H9 (cell line): ENCODE results near the gene ZMIZ1. TPM values are rescaled to one million over a fixed set of nuclear protein-coding genes. Genes with fewer than 3 reads are reported as not detected.

Source experiments
- DNase-seq: peaks from one replicate; pipeline ENCODE4 v3.0.0-alpha.2; 2017
- H2AFZ ChIP-seq: one replicate; pipeline ENCODE4 v1.6.1; 2013; ENCODE audit warnings: mild to moderate bottlenecking, low read length, control low read depth, moderate library complexity
- H2AK5ac ChIP-seq: 2 replicates; pipeline ENCODE4 v1.6.1; 2013; ENCODE audit warnings: low read length, control low read depth, mixed read lengths; ENCODE audit not compliant: insufficient read length
- H2BK120ac ChIP-seq: one replicate; pipeline ENCODE4 v1.6.1; 2013; ENCODE audit warnings: low read depth, mild to moderate bottlenecking, low read length, control low read depth, inconsistent platforms; ENCODE audit not compliant: poor library complexity, severe bottlenecking
- H2BK12ac ChIP-seq: 2 replicates; pipeline ENCODE4 v1.6.1; 2013; ENCODE audit warnings: low read length, control low read depth, mixed read lengths, low read depth; ENCODE audit not compliant: insufficient read length
- H2BK15ac ChIP-seq: 2 replicates; pipeline ENCODE4 v1.6.1; 2013; ENCODE audit warnings: low read depth, low read length, control low read depth
- H2BK20ac ChIP-seq: one replicate; pipeline ENCODE4 v1.6.1; 2013; ENCODE audit warnings: low read depth, mild to moderate bottlenecking, low read length, control low read depth, inconsistent platforms; ENCODE audit not compliant: poor library complexity, severe bottlenecking
- H2BK5ac ChIP-seq: 2 replicates; pipeline ENCODE4 v1.6.1; 2013; ENCODE audit warnings: low read length, control low read depth, mixed read lengths; ENCODE audit not compliant: insufficient read length
- H3K14ac ChIP-seq: 2 replicates; pipeline ENCODE4 v1.6.1; 2013; ENCODE audit warnings: low read length, control low read depth; ENCODE audit not compliant: insufficient read depth
- H3K18ac ChIP-seq: 2 replicates; pipeline ENCODE4 v1.6.1; 2013; ENCODE audit warnings: low read depth, mild to moderate bottlenecking, mixed read lengths, low read length, control low read depth; ENCODE audit not compliant: insufficient read length
- H3K23ac ChIP-seq: 2 replicates; pipeline ENCODE4 v1.6.1; 2013; ENCODE audit warnings: low read length, control low read depth, mixed read lengths, low read depth; ENCODE audit not compliant: insufficient read length
- H3K23me2 ChIP-seq: 2 replicates; pipeline ENCODE4 v1.6.1; 2013; ENCODE audit warnings: low read depth, mild to moderate bottlenecking, mixed read lengths, low read length, control low read depth; ENCODE audit not compliant: insufficient read length, poor library complexity, severe bottlenecking
- H3K27ac ChIP-seq: 2 replicates; pipeline ENCODE4 v1.5.1; 2013; ENCODE audit warnings: low read length, control low read depth, mixed read lengths, low read depth; ENCODE audit not compliant: insufficient read length
- H3K27me3 ChIP-seq: 2 replicates; pipeline ENCODE4 v1.6.1; 2013; ENCODE audit warnings: low read length, control low read depth, inconsistent platforms; ENCODE audit not compliant: insufficient read depth
- H3K4ac ChIP-seq: 2 replicates; pipeline ENCODE4 v1.6.1; 2013; ENCODE audit warnings: low read depth, mild to moderate bottlenecking, control low read depth, inconsistent platforms, low read length, moderate library complexity
- H3K4me1 ChIP-seq: 2 replicates; pipeline ENCODE4 v1.6.1; 2013; ENCODE audit warnings: low read length, control low read depth, inconsistent platforms; ENCODE audit not compliant: insufficient read depth
- H3K4me2 ChIP-seq: 2 replicates; pipeline ENCODE4 v1.6.1; 2013; ENCODE audit warnings: low read length, control low read depth, mixed read lengths; ENCODE audit not compliant: insufficient read length, insufficient read depth
- H3K56ac ChIP-seq: 2 replicates; pipeline ENCODE4 v1.6.1; 2013; ENCODE audit warnings: low read depth, mild to moderate bottlenecking, mixed read lengths, low read length, control low read depth; ENCODE audit not compliant: insufficient read length
- H3K79me1 ChIP-seq: 2 replicates; pipeline ENCODE4 v1.6.1; 2013; ENCODE audit warnings: low read depth, mild to moderate bottlenecking, moderate library complexity, low read length, control low read depth, inconsistent platforms; ENCODE audit not compliant: insufficient read depth, poor library complexity, severe bottlenecking
- H3K79me2 ChIP-seq: 2 replicates; pipeline ENCODE4 v1.6.1; 2013; ENCODE audit warnings: low read length, control low read depth, inconsistent platforms; ENCODE audit not compliant: insufficient read depth
- H3K9ac ChIP-seq: 2 replicates; pipeline ENCODE4 v1.6.1; 2013; ENCODE audit warnings: low read length, control low read depth, mixed read lengths; ENCODE audit not compliant: insufficient read length; ENCODE audit errors: extremely low read depth
- H3K9me3 ChIP-seq: one replicate; pipeline ENCODE4 v1.6.1; 2013; ENCODE audit warnings: low read depth, low read length, inconsistent platforms; ENCODE audit not compliant: control insufficient read depth
- H3T11ph ChIP-seq: one replicate; pipeline ENCODE4 v1.6.1; 2013; ENCODE audit warnings: mild to moderate bottlenecking, low read length, control low read depth, inconsistent platforms
- H4K20me1 ChIP-seq: one replicate; pipeline ENCODE4 v1.6.1; 2013; ENCODE audit not compliant: control insufficient read depth, insufficient read length, insufficient read depth
- H4K5ac ChIP-seq: 2 replicates; pipeline ENCODE4 v1.6.1; 2013; ENCODE audit warnings: low read depth, mild to moderate bottlenecking, mixed read lengths, low read length, control low read depth; ENCODE audit not compliant: insufficient read length
- H4K8ac ChIP-seq: replicated peaks from 2 replicates; pipeline ENCODE4 v1.6.1; 2013; ENCODE audit warnings: low read length, control low read depth, mixed read lengths, low read depth; ENCODE audit not compliant: insufficient read length
- H4K91ac ChIP-seq: 2 replicates; pipeline ENCODE4 v1.6.1; 2013; ENCODE audit warnings: low read depth, mild to moderate bottlenecking, moderate library complexity, mixed read lengths, low read length, control low read depth; ENCODE audit not compliant: insufficient read length
- H3K27ac Mint-ChIP-seq, 3 experiments: 2 replicates in 2 of 3; 3 replicates in 1 of 3; pipeline ENCODE4 v1.8.0; 2020 to 2021; ENCODE audit warnings: mixed read lengths in 3 of 3, mild to moderate bottlenecking in 1 of 3, moderate library complexity in 1 of 3
- H3K27me3 Mint-ChIP-seq: 2 replicates; pipeline ENCODE4 v1.8.0; 2021; ENCODE audit warnings: low read depth, mild to moderate bottlenecking, moderate library complexity, mixed read lengths
- H3K36me3 Mint-ChIP-seq, 3 experiments: 2 replicates in 2 of 3; 3 replicates in 1 of 3; pipeline ENCODE4 v1.8.0; 2020 to 2021; ENCODE audit warnings: low read depth in 3 of 3, mixed read lengths in 3 of 3; ENCODE audit not compliant: insufficient read depth in 1 of 3
- H3K4me1 Mint-ChIP-seq, 2 experiments: 2 replicates each; pipeline ENCODE4 v1.8.0; 2020; ENCODE audit warnings: mixed read lengths in 2 of 2
- H3K4me3 Mint-ChIP-seq, 2 experiments: 2 replicates in 1 of 2; 3 replicates in 1 of 2; pipeline ENCODE4 v1.8.0; 2020 to 2021; ENCODE audit warnings: mild to moderate bottlenecking in 2 of 2, mixed read lengths in 2 of 2, moderate library complexity in 1 of 2
- H3K9me3 Mint-ChIP-seq, 2 experiments: 2 replicates in 1 of 2; 3 replicates in 1 of 2; pipeline ENCODE4 v1.8.0; 2020; ENCODE audit warnings: mild to moderate bottlenecking in 2 of 2, mixed read lengths in 2 of 2, moderate library complexity in 1 of 2
- CTCF ChIP-seq: fragments of 200-600 bp; sonication (generic); conservative IDR thresholded peaks from 3 replicates; pipeline ENCODE4 v1.8.0; 2021; ENCODE audit warnings: antibody characterized with exemption, mild to moderate bottlenecking
- WGBS: extraction: QIAGEN DNeasy Blood & Tissue Kit; methylation state at CpG from one replicate; pipeline ENCODE4 v1.1.7; 2013; ENCODE audit warnings: missing lambda C conversion rate, low lambda C conversion rate, mixed read lengths; ENCODE audit not compliant: insufficient read length; ENCODE audit errors: extremely low coverage; 5-methylcytosine and 5-hydroxymethylcytosine counted together
- total RNA-seq: library from RNA; stranded (reverse); gene quantifications from 2 replicates; pipeline ENCODE4 v1.2.1, GENCODE V29; 2021

ZMIZ1 gene
- total RNA-seq, 1 experiment from 2014 or later, result 36.9 TPM

GRCh38 chr10:79129361-79129997 is 60.7 kb downstream of the ZMIZ1 start:
- Histone ChIP-seq H3T11ph (no peak overlapping the region), H2AK5ac (no peak overlapping the region), H3K14ac (peak overlapping the region; percentile 18; the same call in 1 of the 2 replicates), H3K23me2 (no peaks in the 10 kb centered on the region), H4K8ac (no peak overlapping the region), H3K79me2 (no peaks in the 10 kb centered on the region), H3K27ac (no peak overlapping the region), H2BK20ac (no peak overlapping the region), H3K79me1 (no peaks in the 10 kb centered on the region), H4K20me1 (no peaks in the 10 kb centered on the region), H3K18ac (no peak overlapping the region), H3K23ac (no peak overlapping the region), H3K4me2 (no peak overlapping the region), H2BK12ac (no peak overlapping the region), H4K91ac (no peak overlapping the region), H3K27me3 (no peaks in the 10 kb centered on the region), H3K4me1 (peaks cover 19% of the 10 kb centered on the region), H3K9me3 (no peaks in the 10 kb centered on the region), H3K9ac (no peak overlapping the region), H2AFZ (no peak overlapping the region), H2BK120ac (no peak overlapping the region), H4K5ac (no peak overlapping the region), H3K4ac (no peak overlapping the region), H2BK15ac (no peak overlapping the region), H2BK5ac (no peak overlapping the region), H3K56ac (no peak overlapping the region)
- Mint-ChIP-seq H3K36me3 (peaks cover 3 to 15% (median 7%) of the 10 kb centered on the region in 3 experiments; a peak in 5 of 7 replicates), H3K27ac (peak overlapping the region; percentile 82 to 94 (median 93)), H3K27me3 (no peaks in the 10 kb centered on the region), H3K4me1 (peaks cover 73 to 78% of the 10 kb centered on the region in 2 experiments), H3K9me3 (no peaks in the 10 kb centered on the region), H3K4me3 (peak overlapping the region; percentile 12 to 65; a peak in 3 of 5 replicates)
- WGBS, result no CpG with 5 or more reads among the region's 8 CpGs
- TF ChIP-seq CTCF, result no peak
- DNase-seq, result peak; percentile 93
